NT2/D1 (cell line): ENCODE data around the gene OR4F15.
"Not testable (repeated sequence)": the region's sequence is repeated elsewhere in the genome, so short reads cannot be mapped to it uniquely, and the experiment has no call there.

Source experiments
- DNase-seq: peaks from one replicate; pipeline ENCODE4 v3.0.0-alpha.2; 2011; ENCODE audit warnings: low read depth, low spot score
- H3K27me3 ChIP-seq: 2 replicates; pipeline ENCODE4 v1.6.0; 2011; ENCODE audit warnings: mild to moderate bottlenecking; ENCODE audit not compliant: insufficient read length, insufficient read depth
- H3K36me3 ChIP-seq: 2 replicates; pipeline ENCODE4 v1.6.1; 2011; ENCODE audit warnings: mild to moderate bottlenecking, low read length, mixed read lengths; ENCODE audit not compliant: insufficient read depth, insufficient read length
- H3K4me1 ChIP-seq: 2 replicates; pipeline ENCODE4 v1.5.1; 2011; ENCODE audit not compliant: insufficient read depth, insufficient read length
- H3K4me3 ChIP-seq: 2 replicates; pipeline ENCODE4 v1.5.1; 2011; ENCODE audit warnings: low read depth; ENCODE audit not compliant: insufficient read length
- H3K9ac ChIP-seq: 2 replicates; pipeline ENCODE4 v1.6.0; 2011; ENCODE audit warnings: low read depth; ENCODE audit not compliant: insufficient read length
- H3K9me3 ChIP-seq: 2 replicates; pipeline ENCODE4 v1.5.1; 2011; ENCODE audit warnings: mild to moderate bottlenecking, low read length; ENCODE audit not compliant: insufficient read depth
- SUZ12 ChIP-seq: IDR thresholded peaks from 2 replicates; pipeline ENCODE4 v1.6.1; 2011; ENCODE audit not compliant: insufficient read length, insufficient read depth; ENCODE audit errors: extremely low read depth
- YY1 ChIP-seq: IDR thresholded peaks from 2 replicates; pipeline ENCODE4 v1.6.1; 2011; ENCODE audit not compliant: insufficient read length, insufficient read depth
- ZNF274 ChIP-seq: IDR thresholded peaks from 2 replicates; pipeline ENCODE4 v1.6.1; 2011; ENCODE audit warnings: mild to moderate bottlenecking, low read depth, low read length

The OR4F15 gene

DNA sequence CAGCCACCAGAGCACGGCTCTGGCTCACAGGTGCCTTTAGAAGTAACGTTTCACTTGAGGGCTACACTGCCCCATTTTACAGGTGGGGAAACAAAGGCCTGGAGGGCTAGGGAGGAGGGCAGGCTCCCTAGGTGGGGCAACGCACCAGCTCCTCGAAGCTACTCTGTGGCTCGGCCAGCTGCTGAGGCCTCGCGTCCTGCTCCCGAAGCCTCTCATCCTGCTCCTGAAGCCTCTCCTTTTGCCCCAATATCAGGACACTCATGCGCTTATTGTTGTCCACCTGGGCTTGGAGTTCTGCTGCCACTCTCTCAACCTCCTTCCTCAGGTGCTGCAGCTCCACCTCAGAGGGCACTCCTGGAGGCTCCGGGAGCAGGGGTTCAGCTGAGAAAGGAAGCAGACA is 36.9 kb upstream of the OR4F15 start:
- no peak overlapping the region for H3K4me3 ChIP-seq
- no peaks in the 10 kb centered on the region for H3K27me3 ChIP-seq
- TF ChIP-seq SUZ12 (no peak), ZNF274 (no peak), YY1 (no peak)
- H3K9ac ChIP-seq, result no peak overlapping the region
- no peaks in the 10 kb centered on the region for H3K36me3 ChIP-seq
- DNase-seq, result no peak
- H3K4me1 ChIP-seq, result no peaks in the 10 kb centered on the region
- no peaks in the 10 kb centered on the region for H3K9me3 ChIP-seq

DNA sequence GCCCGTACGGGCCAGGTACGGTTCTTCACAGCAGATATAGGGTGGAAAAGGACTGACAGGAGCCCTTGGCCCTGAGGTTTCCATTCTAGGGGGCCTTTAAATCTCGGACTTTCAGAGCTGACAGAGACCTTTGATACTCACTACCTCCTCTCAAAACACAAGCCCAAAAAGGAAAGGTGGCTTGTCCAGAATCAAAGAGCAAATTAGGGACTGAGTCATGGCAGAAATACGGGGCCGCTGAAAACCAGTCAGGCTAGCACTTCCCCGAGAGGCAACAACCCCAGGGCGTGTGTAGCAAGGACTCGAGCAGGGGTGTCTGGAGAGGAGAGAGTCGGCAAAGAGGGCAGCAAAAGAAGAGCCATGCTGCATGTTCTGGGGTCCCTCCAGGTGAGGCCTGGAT is 33.4 kb upstream of the OR4F15 start:
- not testable (repeated sequence) for H3K9me3 ChIP-seq, H3K9ac ChIP-seq, H3K4me1 ChIP-seq, H3K27me3 ChIP-seq, H3K36me3 ChIP-seq, DNase-seq, H3K4me3 ChIP-seq

DNA sequence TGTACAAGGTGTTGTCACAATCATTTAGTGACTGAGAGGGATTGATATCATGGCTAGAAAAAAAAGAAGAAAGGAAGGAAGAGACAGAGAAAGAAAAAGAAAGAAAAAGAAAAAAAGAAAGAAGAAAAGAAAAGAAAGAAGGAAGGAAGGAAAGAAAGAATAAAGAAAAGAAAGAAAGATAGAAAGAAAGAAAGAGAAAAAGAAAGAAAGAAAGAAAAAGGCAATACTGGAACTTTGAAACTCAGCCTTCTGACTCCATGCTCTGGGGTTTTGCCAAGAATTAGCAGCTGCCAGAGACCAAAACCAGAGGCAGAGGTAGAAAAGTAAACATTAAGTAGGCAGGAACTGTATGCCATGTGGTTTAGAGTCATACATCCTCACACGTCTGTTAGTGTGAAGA is 31.8 kb upstream of the OR4F15 start:
- not testable (repeated sequence) for H3K4me3 ChIP-seq, H3K27me3 ChIP-seq, H3K9me3 ChIP-seq, H3K9ac ChIP-seq, DNase-seq, H3K4me1 ChIP-seq, H3K36me3 ChIP-seq

DNA sequence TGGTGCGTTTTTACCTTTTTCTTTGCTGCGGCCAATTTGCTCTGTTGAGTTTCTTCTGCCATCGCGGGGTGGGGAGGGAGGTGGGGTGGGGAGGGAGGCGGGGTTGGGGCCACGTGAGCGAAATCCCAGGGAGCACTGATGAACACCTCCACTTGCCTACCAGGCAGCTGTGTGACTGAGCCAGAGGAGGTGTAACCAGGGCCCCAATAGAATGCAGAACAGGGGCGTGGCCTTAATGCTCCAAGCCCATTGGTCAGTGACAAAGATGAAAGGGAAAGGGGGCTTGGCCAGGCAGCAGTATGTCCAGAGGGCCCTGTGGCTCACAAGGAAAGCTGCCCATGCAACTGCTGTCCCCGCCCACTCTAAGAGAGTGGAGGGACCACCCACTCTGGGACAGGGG is 30.1 kb upstream of the OR4F15 start:
- no peaks in the 10 kb centered on the region for H3K4me1 ChIP-seq
- DNase-seq, result no peak
- no peaks in the 10 kb centered on the region for H3K9me3 ChIP-seq
- H3K4me3 ChIP-seq, result no peak overlapping the region
- H3K27me3 ChIP-seq, result no peaks in the 10 kb centered on the region
- no peaks in the 10 kb centered on the region for H3K36me3 ChIP-seq
- TF ChIP-seq ZNF274, result no peak
- no peak for TF ChIP-seq SUZ12
- no peak for TF ChIP-seq YY1
- no peak overlapping the region for H3K9ac ChIP-seq

DNA sequence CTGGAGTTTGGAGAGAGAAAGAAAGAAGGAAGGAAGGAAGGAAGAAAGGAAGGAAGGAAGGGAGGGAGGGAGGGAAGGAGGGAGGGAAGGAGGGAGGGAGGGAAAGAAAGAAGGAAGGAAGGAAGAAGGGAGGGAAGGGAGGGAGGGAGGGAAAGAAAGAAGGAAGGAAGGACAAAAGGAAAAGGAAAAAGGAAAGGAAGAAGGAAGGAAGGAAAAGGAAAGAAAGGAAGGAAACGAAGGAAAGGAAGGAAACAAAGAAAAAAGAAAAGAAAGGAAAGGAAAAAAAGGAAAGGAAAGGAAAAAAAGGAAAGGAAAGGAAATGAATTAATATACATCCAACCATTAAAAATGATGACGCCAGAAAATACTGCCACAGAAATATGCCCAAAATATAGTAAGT is 27.4 kb upstream of the OR4F15 start:
- no peak for TF ChIP-seq YY1
- TF ChIP-seq ZNF274, result no peak
- TF ChIP-seq SUZ12, result no peak
- H3K27me3 ChIP-seq, result no peaks in the 10 kb centered on the region
- H3K4me3 ChIP-seq, result no peak overlapping the region
- H3K4me1 ChIP-seq, result no peaks in the 10 kb centered on the region
- no peaks in the 10 kb centered on the region for H3K9me3 ChIP-seq
- H3K9ac ChIP-seq, result no peak overlapping the region
- DNase-seq, result no peak
- no peaks in the 10 kb centered on the region for H3K36me3 ChIP-seq

DNA sequence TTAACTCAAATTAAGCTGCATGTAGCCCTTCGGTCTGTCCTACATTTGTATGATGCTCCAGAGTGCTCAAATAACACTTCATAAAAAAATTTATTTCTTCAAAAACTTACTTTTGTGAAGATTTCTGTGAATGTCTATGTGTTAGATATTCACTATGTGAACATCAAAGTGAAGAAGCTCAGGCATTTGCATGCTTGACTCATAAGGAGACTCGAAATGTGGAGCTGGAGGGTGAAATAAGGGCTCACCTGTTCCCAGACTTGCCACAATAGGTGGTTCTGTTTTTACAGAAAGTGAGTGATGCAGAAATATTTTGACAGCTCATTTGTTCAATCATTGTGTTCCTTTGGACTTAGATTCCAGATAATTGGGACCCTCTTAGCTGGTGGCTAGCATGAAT is 25.6 kb upstream of the OR4F15 start:
- not testable (repeated sequence) for DNase-seq, H3K27me3 ChIP-seq, H3K36me3 ChIP-seq, H3K4me3 ChIP-seq, H3K9ac ChIP-seq, H3K4me1 ChIP-seq, H3K9me3 ChIP-seq

DNA sequence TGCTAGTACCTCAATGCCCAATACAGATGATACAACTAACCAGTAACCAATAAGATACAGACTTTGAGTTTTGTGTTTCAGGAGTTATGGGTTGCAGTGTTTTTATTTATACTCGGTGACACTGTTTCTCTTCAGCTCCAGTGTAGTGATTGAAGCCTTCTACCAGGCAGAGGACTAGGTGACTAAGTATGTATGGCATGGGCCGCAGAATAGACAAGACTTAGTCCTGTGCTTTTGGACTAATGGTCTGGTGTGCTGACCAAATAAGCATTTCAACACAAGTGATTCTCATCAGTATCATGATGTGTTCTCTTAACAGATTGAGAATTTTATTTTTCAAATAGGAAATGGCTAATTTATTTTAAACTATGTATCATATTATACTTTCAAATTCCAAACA is 24.0 kb upstream of the OR4F15 start:
- H3K27me3 ChIP-seq, H3K9ac ChIP-seq, H3K9me3 ChIP-seq, H3K4me3 ChIP-seq, H3K36me3 ChIP-seq, DNase-seq, H3K4me1 ChIP-seq: not testable (repeated sequence)

DNA sequence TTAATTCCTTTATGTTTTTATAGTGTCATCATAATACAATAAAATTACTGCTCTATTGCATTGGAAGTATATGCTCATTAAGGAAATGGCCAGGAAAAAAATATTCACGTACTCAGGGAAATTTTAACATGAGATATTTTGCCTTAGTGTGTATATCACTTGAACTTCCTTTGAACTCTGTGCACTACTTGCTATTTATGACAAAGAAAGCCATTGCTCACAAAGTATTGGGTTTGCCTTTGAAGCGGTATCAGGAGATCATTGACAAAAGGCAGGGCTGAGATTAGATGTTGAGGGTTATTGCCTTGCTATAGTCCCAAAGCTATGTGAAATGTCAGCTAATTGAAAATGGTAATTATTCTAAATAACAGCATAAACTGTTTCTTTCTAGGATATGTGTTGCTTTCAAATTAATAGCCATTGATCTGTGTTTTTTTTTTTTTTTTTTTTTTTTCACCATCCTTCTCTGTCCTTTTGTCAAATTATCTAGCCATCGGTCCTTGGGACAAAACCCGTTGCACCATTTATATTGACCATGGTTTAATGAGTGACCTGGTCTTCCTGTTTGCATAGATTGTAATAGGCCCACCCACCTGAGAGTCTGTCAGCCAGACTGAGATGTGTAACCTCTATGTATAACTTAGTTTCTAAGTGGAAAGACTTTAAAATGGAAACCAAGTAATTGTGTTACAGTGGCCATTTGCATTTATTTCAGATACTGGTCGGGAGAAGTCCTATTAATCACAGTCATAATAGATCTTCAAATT is 23.3 kb upstream of the OR4F15 start:
- not testable (repeated sequence) for H3K4me1 ChIP-seq, H3K27me3 ChIP-seq, H3K9ac ChIP-seq, H3K36me3 ChIP-seq, DNase-seq, H3K4me3 ChIP-seq, H3K9me3 ChIP-seq

DNA sequence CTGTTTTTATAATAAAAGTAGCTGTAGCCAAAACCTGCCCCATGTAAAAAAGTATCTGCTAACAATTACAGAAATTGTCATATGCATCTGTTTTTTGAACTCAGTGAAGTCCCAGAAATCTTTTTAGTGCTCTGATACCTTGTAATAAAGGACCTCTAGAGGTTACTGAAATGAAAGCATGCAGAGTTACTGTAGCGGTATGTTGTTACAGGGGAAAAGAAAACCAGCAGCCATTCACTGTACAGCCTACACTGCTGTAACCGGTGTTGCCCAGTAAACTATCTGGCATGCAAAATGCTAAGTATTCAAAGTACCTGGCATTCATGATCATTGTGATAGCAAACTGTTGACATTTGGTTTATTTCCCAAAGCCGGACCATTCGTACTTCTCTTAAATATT is 21.3 kb upstream of the OR4F15 start:
- not testable (repeated sequence) for H3K4me1 ChIP-seq, H3K9me3 ChIP-seq, H3K27me3 ChIP-seq, H3K9ac ChIP-seq, DNase-seq, H3K4me3 ChIP-seq, H3K36me3 ChIP-seq

DNA sequence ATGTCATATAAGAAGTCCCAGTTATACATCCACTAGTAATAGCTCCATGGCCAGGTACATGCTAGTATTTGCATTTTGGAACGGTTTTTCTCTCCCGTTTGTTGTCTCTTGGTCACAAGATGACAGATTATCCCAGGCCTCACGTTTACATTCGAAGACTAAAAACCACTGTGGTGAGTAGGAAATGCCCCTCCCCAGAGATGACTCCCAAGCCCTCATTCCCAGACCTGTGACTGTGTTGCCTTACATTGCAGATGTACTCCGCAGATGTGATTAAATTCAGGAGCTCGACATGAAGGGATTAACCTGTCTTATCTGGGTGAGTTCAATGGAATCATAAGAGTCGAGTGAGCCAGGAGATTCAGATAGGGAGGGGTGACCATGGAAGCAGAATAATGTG is 18.0 kb upstream of the OR4F15 start:
- H3K27me3 ChIP-seq, H3K36me3 ChIP-seq, DNase-seq, H3K4me1 ChIP-seq, H3K4me3 ChIP-seq, H3K9ac ChIP-seq, H3K9me3 ChIP-seq: not testable (repeated sequence)
